Measurements from ENCODE around the gene WASF2. TPM values are rescaled to one million over a fixed set of nuclear protein-coding genes. Genes with fewer than 3 reads are reported as not detected.
"Not testable (repeated sequence)": the region's sequence is repeated elsewhere in the genome, so short reads cannot be mapped to it uniquely, and the experiment has no call there.

The WASF2 gene
- total RNA-seq, 1 experiment from 2014 or later: 68.6 TPM

DNA sequence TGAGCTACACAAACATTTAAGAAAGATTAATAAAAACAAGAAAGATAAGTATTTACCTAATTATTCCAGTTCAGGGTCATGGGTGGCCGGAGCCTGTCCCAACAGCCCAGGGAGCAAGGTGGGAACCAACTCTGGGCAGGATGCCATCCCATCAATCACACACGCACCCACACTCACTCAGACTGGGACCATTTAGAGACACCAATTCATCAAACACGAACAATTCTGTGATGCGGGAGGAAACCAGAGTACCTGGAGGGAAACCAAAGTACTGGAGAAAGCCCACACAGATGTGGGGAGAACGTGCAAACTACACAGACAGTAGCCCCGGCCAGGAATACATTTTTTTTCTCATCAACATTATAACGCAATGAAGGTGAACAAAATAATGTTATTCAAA lies 16.2 kb downstream of the WASF2 start:
- Mint-ChIP-seq H3K27ac (ENCODE audit: unreplicated experiment) (no peak overlapping the region), H3K36me3 (ENCODE audit: insufficient read depth, unreplicated experiment) (peaks cover 11% of the 10 kb centered on the region), H3K4me1 (ENCODE audit: low read depth, unreplicated experiment) (no peaks in the 10 kb centered on the region), H3K27me3 (ENCODE audit: insufficient read depth, unreplicated experiment) (no peaks in the 10 kb centered on the region), H3K4me3 (ENCODE audit: unreplicated experiment) (no peak overlapping the region), H3K9me3 (ENCODE audit: unreplicated experiment) (no peaks in the 10 kb centered on the region)
- TF ChIP-seq, protein P1, sequence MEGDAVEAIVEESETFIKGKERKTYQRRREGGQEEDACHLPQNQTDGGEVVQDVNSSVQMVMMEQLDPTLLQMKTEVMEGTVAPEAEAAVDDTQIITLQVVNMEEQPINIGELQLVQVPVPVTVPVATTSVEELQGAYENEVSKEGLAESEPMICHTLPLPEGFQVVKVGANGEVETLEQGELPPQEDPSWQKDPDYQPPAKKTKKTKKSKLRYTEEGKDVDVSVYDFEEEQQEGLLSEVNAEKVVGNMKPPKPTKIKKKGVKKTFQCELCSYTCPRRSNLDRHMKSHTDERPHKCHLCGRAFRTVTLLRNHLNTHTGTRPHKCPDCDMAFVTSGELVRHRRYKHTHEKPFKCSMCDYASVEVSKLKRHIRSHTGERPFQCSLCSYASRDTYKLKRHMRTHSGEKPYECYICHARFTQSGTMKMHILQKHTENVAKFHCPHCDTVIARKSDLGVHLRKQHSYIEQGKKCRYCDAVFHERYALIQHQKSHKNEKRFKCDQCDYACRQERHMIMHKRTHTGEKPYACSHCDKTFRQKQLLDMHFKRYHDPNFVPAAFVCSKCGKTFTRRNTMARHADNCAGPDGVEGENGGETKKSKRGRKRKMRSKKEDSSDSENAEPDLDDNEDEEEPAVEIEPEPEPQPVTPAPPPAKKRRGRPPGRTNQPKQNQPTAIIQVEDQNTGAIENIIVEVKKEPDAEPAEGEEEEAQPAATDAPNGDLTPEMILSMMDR (IDR thresholded peaks at IDR 0.05; ENCODE audit: insufficient read depth in 1 of 2, low read depth in 1 of 2, low read length in 1 of 2, severe bottlenecking in 1 of 2, unreplicated experiment in 1 of 2): no peak
- Histone ChIP-seq H3K36me3 (ENCODE audit: control insufficient read depth, insufficient read depth, low read length) (no peaks in the 10 kb centered on the region), H3K4me1 (no peaks in the 10 kb centered on the region), H3K4me3 (ENCODE audit: low read depth, low read length) (no peak overlapping the region), H3K9me3 (no peaks in the 10 kb centered on the region), H3K27me3 (replicated peaks; ENCODE audit: control insufficient read depth, insufficient read depth, low read length) (no peaks in the 10 kb centered on the region)
- ChIA-PET CTCF (no interaction called here), POLR2A (no interaction called here)
- DNase-seq: no peak
- intact Hi-C loops (cut with micrococcal nuclease; ENCODE audit: unreplicated experiment): no loop called here
- no TSS peak for BruUV-seq (replicated peaks)

DNA sequence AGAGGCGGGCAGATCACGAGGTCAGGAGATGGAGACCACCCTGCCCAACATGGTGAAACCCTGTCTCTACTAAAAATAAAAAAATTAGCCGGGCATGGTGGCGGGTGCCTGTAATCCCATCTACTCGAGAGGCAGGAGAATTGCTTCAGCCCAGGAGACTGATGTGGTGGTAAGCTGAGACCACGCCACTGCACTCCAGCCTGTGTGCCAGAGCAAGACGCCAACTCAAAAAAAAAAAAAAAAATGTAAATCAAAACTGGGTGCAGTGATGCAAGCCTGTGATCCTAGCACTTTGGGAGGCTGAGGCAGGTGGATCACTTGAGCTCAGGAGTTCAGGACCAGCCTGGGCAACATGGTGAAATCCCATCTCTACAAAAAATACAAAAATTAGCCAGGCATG lies 17.9 kb downstream of the WASF2 start:
- H3K4me3 Mint-ChIP-seq (ENCODE audit: unreplicated experiment); H3K36me3 ChIP-seq (ENCODE audit: control insufficient read depth, insufficient read depth, low read length); H3K27me3 ChIP-seq (replicated peaks; ENCODE audit: control insufficient read depth, insufficient read depth, low read length); H3K27me3 Mint-ChIP-seq (ENCODE audit: insufficient read depth, unreplicated experiment); H3K4me1 Mint-ChIP-seq (ENCODE audit: low read depth, unreplicated experiment); intact Hi-C loops (cut with micrococcal nuclease; ENCODE audit: unreplicated experiment); POLR2A ChIA-PET; DNase-seq; H3K9me3 ChIP-seq; H3K27ac Mint-ChIP-seq (ENCODE audit: unreplicated experiment); H3K4me1 ChIP-seq; H3K9me3 Mint-ChIP-seq (ENCODE audit: unreplicated experiment); BruUV-seq (replicated peaks); H3K4me3 ChIP-seq (ENCODE audit: low read depth, low read length): not testable (repeated sequence)
- CTCF ChIA-PET: interaction anchor here (0.6 kb wide), 2 partner anchors 95 to 119 kb away, joined by 3 to 5 read pairs; no protein-coding TSS in a partner anchor
- H3K36me3 Mint-ChIP-seq (ENCODE audit: insufficient read depth, unreplicated experiment): peaks cover 21% of the 10 kb centered on the region

DNA sequence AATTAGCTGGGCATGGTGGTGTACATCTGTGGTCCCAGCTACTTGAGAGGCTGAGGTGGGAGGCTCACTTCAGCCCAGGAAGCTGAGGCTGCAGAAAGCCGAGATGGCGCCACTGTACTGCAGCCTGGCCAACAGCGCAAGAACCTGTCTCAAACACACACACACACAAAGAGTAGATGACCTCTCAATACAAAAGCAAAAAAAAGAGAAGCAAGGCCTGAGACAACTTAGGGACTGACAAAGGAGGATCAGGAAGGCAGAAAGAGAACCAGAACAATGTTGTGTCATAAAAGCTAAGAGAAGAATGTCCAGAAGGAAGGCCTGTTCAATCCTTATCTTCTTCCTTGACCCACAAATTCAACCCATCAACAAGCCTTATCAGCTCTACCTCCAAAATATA lies 18.5 kb downstream of the WASF2 start:
- BruUV-seq (replicated peaks): no TSS peak
- DNase-seq: no peak
- Mint-ChIP-seq H3K4me3 (ENCODE audit: unreplicated experiment) (no peak overlapping the region), H3K27me3 (ENCODE audit: insufficient read depth, unreplicated experiment) (no peaks in the 10 kb centered on the region), H3K4me1 (ENCODE audit: low read depth, unreplicated experiment) (no peaks in the 10 kb centered on the region), H3K27ac (ENCODE audit: unreplicated experiment) (no peak overlapping the region), H3K9me3 (ENCODE audit: unreplicated experiment) (no peaks in the 10 kb centered on the region), H3K36me3 (ENCODE audit: insufficient read depth, unreplicated experiment) (peaks cover 21% of the 10 kb centered on the region)
- ChIA-PET CTCF (no interaction called here), POLR2A (no interaction called here)
- Histone ChIP-seq H3K4me1 (no peaks in the 10 kb centered on the region), H3K4me3 (ENCODE audit: low read depth, low read length) (no peak overlapping the region), H3K9me3 (no peaks in the 10 kb centered on the region), H3K36me3 (ENCODE audit: control insufficient read depth, insufficient read depth, low read length) (no peaks in the 10 kb centered on the region), H3K27me3 (replicated peaks; ENCODE audit: control insufficient read depth, insufficient read depth, low read length) (no peaks in the 10 kb centered on the region)
- TF ChIP-seq, protein P1 (IDR thresholded peaks at IDR 0.05; ENCODE audit: insufficient read depth in 1 of 2, low read depth in 1 of 2, low read length in 1 of 2, severe bottlenecking in 1 of 2, unreplicated experiment in 1 of 2): no peak
- intact Hi-C loops (cut with micrococcal nuclease; ENCODE audit: unreplicated experiment): no loop called here

DNA sequence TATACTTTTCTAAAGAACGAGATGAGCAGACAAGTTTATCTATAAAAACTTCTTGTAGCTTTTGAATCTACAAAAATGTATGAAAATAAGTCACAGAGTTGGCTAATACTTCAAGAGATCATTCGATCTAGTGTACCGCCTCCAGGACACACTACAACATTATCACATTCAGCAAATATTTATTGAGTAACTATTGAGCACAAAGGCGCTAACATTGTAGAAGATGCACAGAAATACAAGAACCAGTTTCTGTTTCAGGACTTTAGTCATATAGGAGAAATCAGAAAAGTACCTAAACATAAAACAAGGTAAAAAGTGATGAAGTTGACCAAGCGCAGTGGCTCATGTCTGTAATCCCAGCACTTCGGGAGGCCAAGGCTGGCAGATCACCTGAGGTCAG lies 20.6 kb downstream of the WASF2 start:
- no peaks in the 10 kb centered on the region for H3K27me3 Mint-ChIP-seq (ENCODE audit: insufficient read depth, unreplicated experiment)
- H3K9me3 Mint-ChIP-seq (ENCODE audit: unreplicated experiment): no peaks in the 10 kb centered on the region
- no peak overlapping the region for H3K27ac Mint-ChIP-seq (ENCODE audit: unreplicated experiment)
- H3K9me3 ChIP-seq: no peaks in the 10 kb centered on the region
- peaks cover 21% of the 10 kb centered on the region for H3K36me3 Mint-ChIP-seq (ENCODE audit: insufficient read depth, unreplicated experiment)
- ChIA-PET POLR2A (no interaction called here), CTCF (no interaction called here)
- no peak overlapping the region for H3K4me3 ChIP-seq (ENCODE audit: low read depth, low read length)
- H3K4me1 Mint-ChIP-seq (ENCODE audit: low read depth, unreplicated experiment): no peaks in the 10 kb centered on the region
- no peaks in the 10 kb centered on the region for H3K36me3 ChIP-seq (ENCODE audit: control insufficient read depth, insufficient read depth, low read length)
- DNase-seq: no peak
- TF ChIP-seq, protein P1 (IDR thresholded peaks at IDR 0.05; ENCODE audit: insufficient read depth in 1 of 2, low read depth in 1 of 2, low read length in 1 of 2, severe bottlenecking in 1 of 2, unreplicated experiment in 1 of 2): no peak
- no peaks in the 10 kb centered on the region for H3K4me1 ChIP-seq
- H3K4me3 Mint-ChIP-seq (ENCODE audit: unreplicated experiment): no peak overlapping the region
- intact Hi-C loops (cut with micrococcal nuclease; ENCODE audit: unreplicated experiment): no loop called here
- H3K27me3 ChIP-seq (replicated peaks; ENCODE audit: control insufficient read depth, insufficient read depth, low read length): no peaks in the 10 kb centered on the region
- BruUV-seq (replicated peaks): no TSS peak

DNA sequence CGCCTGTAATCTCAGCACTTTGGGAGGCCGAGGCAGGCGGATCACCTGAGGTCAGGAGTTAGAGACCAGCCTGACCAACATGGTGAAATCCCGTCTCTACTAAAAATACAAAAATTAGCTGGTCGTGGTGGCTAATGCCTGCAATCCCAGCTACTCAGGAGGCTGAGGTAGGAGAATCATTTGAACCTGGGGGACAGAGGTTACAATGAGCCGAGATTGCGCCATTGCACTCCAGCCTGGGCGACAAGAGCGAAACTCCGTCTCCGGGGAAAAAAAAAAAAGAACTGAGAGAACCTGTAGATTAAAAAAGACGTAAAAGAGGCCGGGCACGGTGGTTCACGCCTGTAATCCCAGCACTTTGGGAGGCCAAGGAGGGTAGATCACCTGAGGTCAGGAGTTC lies 21.6 kb downstream of the WASF2 start:
- CTCF ChIA-PET: interaction anchor here (0.7 kb wide), 1 partner anchor 220 kb away, joined by 3 read pairs; no protein-coding TSS in a partner anchor
- intact Hi-C loops (cut with micrococcal nuclease; ENCODE audit: unreplicated experiment); H3K9me3 Mint-ChIP-seq (ENCODE audit: unreplicated experiment); H3K4me1 Mint-ChIP-seq (ENCODE audit: low read depth, unreplicated experiment); H3K4me3 ChIP-seq (ENCODE audit: low read depth, low read length); POLR2A ChIA-PET; H3K27me3 ChIP-seq (replicated peaks; ENCODE audit: control insufficient read depth, insufficient read depth, low read length); H3K36me3 ChIP-seq (ENCODE audit: control insufficient read depth, insufficient read depth, low read length); H3K27ac Mint-ChIP-seq (ENCODE audit: unreplicated experiment); H3K9me3 ChIP-seq; H3K27me3 Mint-ChIP-seq (ENCODE audit: insufficient read depth, unreplicated experiment); DNase-seq; H3K4me3 Mint-ChIP-seq (ENCODE audit: unreplicated experiment); BruUV-seq (replicated peaks); H3K4me1 ChIP-seq: not testable (repeated sequence)
- H3K36me3 Mint-ChIP-seq (ENCODE audit: insufficient read depth, unreplicated experiment): peaks cover 21% of the 10 kb centered on the region
